T-cell (primary cell): Measurements from ENCODE around the gene ELMOD3. TPM values are rescaled to one million over a fixed set of nuclear protein-coding genes. Genes with fewer than 3 reads are reported as not detected.
"Not testable (repeated sequence)": the region's sequence is repeated elsewhere in the genome, so short reads cannot be mapped to it uniquely, and the experiment has no call there.

ENCODE experiments used
- ATAC-seq, 4 experiments: fragments of 200-7000 bp in 3 of 4; fragments of 150-1000 bp in 1 of 4; cut with Tn5 transposase; replicated peaks in 1 of 4; 1 replicate in 3 of 4; 2 replicates in 1 of 4; pipeline ENCODE4 v1.10.0; 2021; ENCODE audit warnings: moderate library complexity in 3 of 4, mild to moderate bottlenecking in 2 of 4, moderate number of reproducible peaks in 1 of 4
- CTCF ChIA-PET, 2 donors: fragments of 300-600 bp; sonication (Branson Sonifier 250); formaldehyde crosslinking; loops; one replicate each; lab custom pipeline; 2022; ENCODE audit warnings: antibody characterized with exemption in 2 of 2; lab: Charles Lee
- POLR2A ChIA-PET, 2 donors: fragments of 300-600 bp; sonication (Branson Sonifier 250); formaldehyde crosslinking; loops; one replicate each; lab custom pipeline; 2022; ENCODE audit warnings: antibody characterized with exemption in 2 of 2; lab: Charles Lee
- DNase-seq, 35 experiments: peaks; one replicate each; pipeline versions ENCODE4 v3.0.0 to v3.0.0-alpha.2; 2013 to 2023
- H3K27ac ChIP-seq: one replicate; pipeline ENCODE4 v1.5.1; 2013; ENCODE audit warnings: low read length
- H3K27me3 ChIP-seq, 2 experiments: replicated peaks in 1 of 2; 1 replicate in 1 of 2; 2 replicates in 1 of 2; pipeline versions ENCODE4 v1.6.1 to v1.7.0; 2013; ENCODE audit warnings: low read length in 1 of 2, mixed read lengths in 1 of 2; ENCODE audit not compliant: control insufficient read depth in 2 of 2, insufficient read depth in 2 of 2; ENCODE audit errors: extremely low read depth in 1 of 2
- H3K36me3 ChIP-seq, 2 donors: 1 replicate in 1 of 2; 2 replicates in 1 of 2; pipeline versions ENCODE4 v1.6.1 to v1.7.0; 2013; ENCODE audit warnings: low read length in 1 of 2; ENCODE audit not compliant: control insufficient read depth in 2 of 2, insufficient read depth in 1 of 2; ENCODE audit errors: extremely low read depth in 1 of 2
- H3K4me1 ChIP-seq, 2 experiments: 1 replicate in 1 of 2; 2 replicates in 1 of 2; pipeline versions ENCODE4 v1.6.1 to v1.7.0; 2013; ENCODE audit warnings: low read length in 2 of 2, mixed read lengths in 1 of 2; ENCODE audit not compliant: insufficient read depth in 2 of 2, control insufficient read depth in 1 of 2; ENCODE audit errors: extremely low read depth in 1 of 2
- H3K4me3 ChIP-seq, 2 donors: 1 replicate in 1 of 2; 2 replicates in 1 of 2; pipeline versions ENCODE4 v1.5.1 to v1.7.0; 2013; ENCODE audit warnings: mild to moderate bottlenecking in 2 of 2, low read length in 1 of 2, moderate library complexity in 1 of 2; ENCODE audit not compliant: control insufficient read depth in 1 of 2; ENCODE audit errors: extremely low read depth in 1 of 2
- H3K9me3 ChIP-seq: 2 replicates; pipeline ENCODE4 v1.7.0; 2013
- H3K27ac Mint-ChIP-seq, 2 donors: one replicate each; pipeline ENCODE4 v1.8.0; 2020 to 2021; ENCODE audit warnings: mild to moderate bottlenecking in 2 of 2, mixed read lengths in 2 of 2
- H3K27me3 Mint-ChIP-seq, 2 donors: one replicate each; pipeline ENCODE4 v1.8.0; 2021 to 2022; ENCODE audit warnings: mixed read lengths in 2 of 2
- H3K36me3 Mint-ChIP-seq: one replicate; pipeline ENCODE4 v1.8.0; 2021; ENCODE audit warnings: mixed read lengths
- H3K4me1 Mint-ChIP-seq, 3 donors: one replicate each; pipeline ENCODE4 v1.8.0; 2020 to 2022; ENCODE audit warnings: mixed read lengths in 3 of 3, mild to moderate bottlenecking in 1 of 3
- H3K4me3 Mint-ChIP-seq, 3 donors: one replicate each; pipeline ENCODE4 v1.8.0; 2020 to 2022; ENCODE audit warnings: mild to moderate bottlenecking in 3 of 3, mixed read lengths in 3 of 3, moderate library complexity in 3 of 3
- H3K9me3 Mint-ChIP-seq, 3 donors: one replicate each; pipeline ENCODE4 v1.8.0; 2020 to 2022; ENCODE audit warnings: mixed read lengths in 3 of 3
- WGBS: methylation state at CpG from one replicate; pipeline ENCODE4 v1.1.5; 2013; ENCODE audit warnings: missing lambda C conversion rate; ENCODE audit not compliant: insufficient coverage; 5-methylcytosine and 5-hydroxymethylcytosine counted together
- total RNA-seq, 35 experiments: library from RNA in 6 of 35; stranded (reverse) in 6 of 35; fragments of 120-200 nt in 1 of 35; gene quantifications; one replicate each; pipeline versions ENCODE4 v1.2.1 to v1.2.4 and lab custom pipeline; 2013 to 2026

The ELMOD3 gene
- total RNA-seq, 5 donors from 2014 or later (not counting 1 experiment from before 2014, with no cell fraction given): 18.8 to 30.9 (median 25.2) TPM

DNA sequence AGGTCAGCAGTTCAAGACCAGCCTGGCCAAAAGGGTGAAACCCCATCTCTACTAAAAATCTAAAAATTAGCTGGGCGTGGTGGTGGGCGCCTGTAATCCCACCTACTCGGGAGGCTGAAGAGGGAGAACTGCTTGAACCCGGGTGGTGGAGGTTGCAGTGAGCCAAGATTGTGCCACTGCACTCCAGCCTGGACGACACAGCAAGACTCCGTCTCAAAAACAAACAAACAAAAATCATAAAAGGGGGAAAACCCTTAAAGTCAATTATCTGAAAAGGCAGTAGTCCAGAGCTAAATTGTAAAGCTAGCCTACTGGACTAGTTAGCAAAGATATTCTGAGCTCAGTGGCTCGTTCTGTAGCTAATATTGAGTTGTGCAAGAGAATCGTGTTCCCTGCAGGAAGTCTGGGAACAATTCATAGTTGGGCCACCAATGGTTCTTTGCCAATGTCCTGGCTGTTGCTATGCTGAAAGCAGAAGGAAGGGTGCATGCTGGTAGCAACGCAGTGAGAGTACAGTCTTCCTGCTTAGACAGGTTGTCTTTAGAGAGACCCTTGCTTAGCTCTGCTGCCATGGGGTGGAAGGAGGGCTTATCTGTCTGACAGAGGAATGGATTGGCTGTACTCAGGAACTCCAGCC lies 31.1 kb upstream of the ELMOD3 start:
- Mint-ChIP-seq H3K9me3 (no peaks in the 10 kb centered on the region), H3K36me3 (peaks cover 74% of the 10 kb centered on the region), H3K4me3 (peak overlapping the region; percentile 94 to 99 (median 97)), H3K27ac (peak overlapping the region; percentile 81 to 100), H3K27me3 (no peaks in the 10 kb centered on the region), H3K4me1 (peaks cover 70 to 93% (median 79%) of the 10 kb centered on the region in 3 donors)
- Histone ChIP-seq H3K4me3 (no peak overlapping the region), H3K4me1 (peaks cover 52 to 74% of the 10 kb centered on the region in 2 experiments), H3K9me3 (no peaks in the 10 kb centered on the region), H3K27me3 (no peaks in the 10 kb centered on the region), H3K36me3 (peaks cover 3 to 68% of the 10 kb centered on the region in 2 donors), H3K27ac (peak overlapping the region; percentile 40)
- no peak for ATAC-seq
- no peak for DNase-seq
- ChIA-PET POLR2A (interaction anchor here (0.5 to 0.6 kb wide), 2 partner anchors 237 to 833 kb away, joined by 3 to 4 read pairs; no protein-coding TSS in a partner anchor), CTCF (interaction anchor here in 1 of 2 donors (0.7 kb wide), 1 partner anchor 14 kb away, joined by 3 read pairs; no protein-coding TSS in a partner anchor)
- WGBS: 68% methylated on average over 4 of the region's 9 CpGs

DNA sequence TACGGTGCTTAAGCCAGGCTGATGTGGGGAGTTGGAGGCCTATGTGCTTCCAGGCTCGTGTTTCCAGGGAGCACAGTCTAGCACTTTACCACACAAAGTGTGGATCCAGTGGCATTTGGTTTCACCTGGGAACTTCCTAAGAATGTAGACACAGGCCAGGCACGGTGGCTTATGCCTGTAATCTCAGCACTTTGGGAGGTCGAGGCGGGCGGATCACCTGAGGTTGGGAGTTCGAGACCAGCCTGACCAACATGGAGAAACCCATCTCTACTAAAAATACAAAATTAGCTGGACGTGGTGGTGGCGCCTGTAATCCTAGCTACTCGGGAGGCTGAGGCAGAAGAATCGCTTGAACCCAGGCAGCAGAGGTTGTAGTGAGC lies 30.6 kb upstream of the ELMOD3 start:
- ChIA-PET CTCF (interaction anchor here (0.6 to 0.7 kb wide), 3 partner anchors 10 to 853 kb away, joined by 3 to 4 read pairs (median 4); no protein-coding TSS in a partner anchor), POLR2A (interaction anchor here in 1 of 2 donors (0.6 kb wide), 2 partner anchors 16 to 237 kb away, joined by 3 read pairs; no protein-coding TSS in a partner anchor)
- ATAC-seq, H3K9me3 Mint-ChIP-seq, H3K27me3 Mint-ChIP-seq, H3K9me3 ChIP-seq, H3K27me3 ChIP-seq, DNase-seq, H3K4me3 ChIP-seq: not testable (repeated sequence)
- H3K4me3 Mint-ChIP-seq: peak overlapping the region; percentile 94 to 99 (median 97)
- Histone ChIP-seq H3K4me1 (peaks cover 56 to 69% of the 10 kb centered on the region in 2 experiments), H3K27ac (peak overlapping the region; percentile 40), H3K36me3 (peaks cover 3 to 63% of the 10 kb centered on the region in 2 donors)
- peaks cover 70 to 93% (median 78%) of the 10 kb centered on the region in 3 donors for H3K4me1 Mint-ChIP-seq
- H3K36me3 Mint-ChIP-seq: peaks cover 69% of the 10 kb centered on the region
- 80% methylated on average over 1 of the region's 11 CpGs for WGBS
- H3K27ac Mint-ChIP-seq: peak overlapping the region; percentile 81 to 100

DNA sequence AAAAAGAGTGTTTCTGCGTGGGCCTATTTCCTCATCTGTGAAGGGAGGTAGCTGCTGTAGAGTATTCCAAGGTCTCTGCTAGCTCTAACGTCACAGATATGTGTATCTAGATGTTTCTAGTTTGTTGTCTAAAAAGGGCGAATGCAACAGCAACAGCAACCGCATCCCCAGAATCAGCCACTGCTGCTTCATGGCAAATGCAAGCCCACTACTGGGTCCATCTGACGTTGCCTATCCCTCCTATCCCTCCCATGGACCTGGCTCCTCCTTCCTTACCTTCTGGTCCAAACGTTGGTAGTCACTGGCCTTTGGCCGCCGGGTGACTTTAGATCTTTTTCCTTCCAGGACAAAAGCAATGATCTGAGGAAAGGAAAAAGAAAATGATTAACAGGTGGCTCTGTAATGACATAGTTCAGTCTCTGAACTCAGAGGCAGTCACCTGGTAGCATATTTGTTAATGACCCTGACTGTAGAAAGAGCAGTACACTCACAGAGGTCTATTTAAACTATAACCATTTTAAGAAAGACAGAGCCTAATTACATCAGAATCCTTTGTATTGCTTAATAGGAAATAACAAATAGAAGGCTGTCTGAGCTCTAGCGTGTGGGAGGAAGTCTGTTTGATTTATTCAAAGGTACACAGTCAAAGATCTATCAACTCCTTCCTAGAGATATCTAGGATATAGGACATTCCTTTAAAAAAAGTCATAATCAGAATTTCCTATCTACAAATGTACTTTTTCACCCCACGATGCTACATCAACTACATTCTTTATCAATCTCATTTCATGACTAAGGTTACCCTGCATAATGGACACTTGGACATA lies 29.7 kb upstream of the ELMOD3 start:
- POLR2A ChIA-PET: interaction anchor here (0.5 to 0.6 kb wide), 3 partner anchors 17 to 237 kb away, joined by 3 to 4 read pairs (median 3); no protein-coding TSS in a partner anchor

DNA sequence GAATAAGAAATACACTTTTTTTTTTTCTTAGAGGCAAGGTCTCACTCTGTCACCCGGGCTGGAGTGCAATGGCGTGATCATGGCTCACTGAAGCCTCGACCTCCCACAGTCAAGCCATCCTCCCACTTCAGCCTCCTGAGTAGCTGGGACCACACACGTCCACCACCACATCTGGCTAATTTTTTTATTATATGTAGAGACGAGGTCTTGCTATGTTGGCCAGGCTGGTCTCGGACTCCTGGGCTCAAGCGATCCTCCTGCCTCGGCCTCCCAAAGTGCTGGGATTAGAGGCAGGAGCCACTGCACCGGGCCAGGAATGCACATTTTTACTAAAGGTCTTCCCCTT lies 29.1 kb upstream of the ELMOD3 start:
- DNase-seq (no peak), ATAC-seq (no peak)
- peak overlapping the region; percentile 94 to 99 (median 97) for H3K4me3 Mint-ChIP-seq
- H3K4me1 ChIP-seq: peaks cover 54 to 55% of the 10 kb centered on the region in 2 experiments
- H3K4me3 ChIP-seq: peak overlapping the region; percentile 84 to 95
- H3K36me3 ChIP-seq: peaks cover 3 to 50% of the 10 kb centered on the region in 2 donors
- H3K27ac Mint-ChIP-seq: peak overlapping the region; percentile 99 to 100
- H3K9me3 ChIP-seq: no peaks in the 10 kb centered on the region
- H3K4me1 Mint-ChIP-seq: peaks cover 59 to 85% (median 68%) of the 10 kb centered on the region in 3 donors
- H3K36me3 Mint-ChIP-seq: peaks cover 58% of the 10 kb centered on the region
- peak overlapping the region; percentile 97 for H3K27ac ChIP-seq
- no peaks in the 10 kb centered on the region for H3K27me3 Mint-ChIP-seq
- H3K9me3 Mint-ChIP-seq: no peaks in the 10 kb centered on the region
- no peaks in the 10 kb centered on the region for H3K27me3 ChIP-seq
- CTCF ChIA-PET: interaction anchor here in 1 of 2 donors (1.0 kb wide), 1 partner anchor 399 kb away, joined by 3 read pairs; no protein-coding TSS in a partner anchor
- POLR2A ChIA-PET: no interaction called here
- WGBS: 20% methylated on average over 2 of the region's 9 CpGs

More for the DNA sequence above, 29.7 kb upstream of the ELMOD3 start:
- ATAC-seq (no peak), DNase-seq (no peak)
- H3K9me3 Mint-ChIP-seq: no peaks in the 10 kb centered on the region
- H3K27me3 ChIP-seq: no peaks in the 10 kb centered on the region
- CTCF ChIA-PET: interaction anchor here (0.6 to 1.0 kb wide), 4 partner anchors 9 to 852 kb away, joined by 3 to 4 read pairs (median 4); no protein-coding TSS in a partner anchor
- H3K4me3 ChIP-seq: peak overlapping the region; percentile 84 to 95
- WGBS: 10% methylated on average over 4 of the region's 10 CpGs
- H3K36me3 Mint-ChIP-seq: peaks cover 64% of the 10 kb centered on the region
- H3K4me3 Mint-ChIP-seq: peak overlapping the region; percentile 94 to 99 (median 97)
- H3K36me3 ChIP-seq: peaks cover 3 to 56% of the 10 kb centered on the region in 2 donors
- H3K9me3 ChIP-seq: no peaks in the 10 kb centered on the region
- H3K27me3 Mint-ChIP-seq: no peaks in the 10 kb centered on the region
- H3K27ac Mint-ChIP-seq: peak overlapping the region; percentile 99 to 100
- peaks cover 56 to 61% of the 10 kb centered on the region in 2 experiments for H3K4me1 ChIP-seq
- H3K27ac ChIP-seq: no peak overlapping the region
- peaks cover 65 to 91% (median 74%) of the 10 kb centered on the region in 3 donors for H3K4me1 Mint-ChIP-seq

DNA sequence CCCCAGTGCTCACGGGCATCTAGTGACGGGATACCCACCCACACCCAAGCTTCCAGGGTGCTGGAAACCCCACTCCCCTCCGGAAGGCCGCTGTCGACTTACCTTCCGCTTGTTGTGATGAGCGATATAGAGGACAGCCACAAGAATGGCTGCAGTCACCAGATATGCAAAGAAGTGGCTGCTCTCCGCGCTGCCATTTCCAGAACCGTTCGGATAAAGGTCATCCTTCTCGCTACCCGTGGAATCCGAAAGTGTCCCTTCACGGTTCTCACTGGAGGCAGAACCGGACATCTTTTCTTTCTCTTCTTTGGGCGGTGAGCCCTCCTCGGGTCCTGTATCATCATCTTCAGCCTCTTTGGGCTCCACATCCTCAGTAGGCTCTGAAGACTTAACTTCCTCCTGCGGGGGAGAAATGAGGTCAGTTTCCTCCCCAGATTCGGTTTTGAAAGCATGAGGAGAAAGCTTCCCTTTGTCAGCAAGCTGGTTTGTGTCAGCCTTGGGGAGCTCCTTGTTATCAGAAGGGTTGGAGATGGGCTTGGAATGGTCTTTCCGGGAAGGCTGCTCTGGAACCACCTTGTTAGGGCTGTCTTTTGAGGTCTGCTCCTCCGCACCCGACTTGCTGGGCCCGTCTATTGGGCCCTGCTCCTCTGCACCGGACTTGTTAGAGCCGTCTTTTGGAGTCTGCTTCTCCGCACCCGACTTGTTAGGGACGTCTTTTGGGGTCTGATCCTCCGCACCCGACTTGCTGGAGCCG lies 28.0 kb upstream of the ELMOD3 start:
- H3K4me3 ChIP-seq: peak overlapping the region; percentile 84 to 95
- no peaks in the 10 kb centered on the region for H3K9me3 ChIP-seq
- H3K27ac ChIP-seq: peak overlapping the region; percentile 97
- H3K27me3 ChIP-seq: no peaks in the 10 kb centered on the region
- H3K36me3 ChIP-seq: peaks cover 3 to 38% of the 10 kb centered on the region in 2 donors
- 2% methylated on average over 23 of the region's 32 CpGs for WGBS
- ChIA-PET POLR2A (interaction anchor here (0.5 to 2.0 kb wide), 7 partner anchors 7 to 261 kb away, joined by 3 to 9 read pairs (median 4); partner anchors contain the start of genes ELMOD3 (in 2 of the 2) and RETSAT (in 2 of the 2)), CTCF (interaction anchor here (0.5 to 1.4 kb wide), 8 partner anchors 10 to 225 kb away, joined by 3 to 8 read pairs (median 4); partner anchors contain the start of gene ELMOD3 (in 1 of the 2))
- Mint-ChIP-seq H3K4me1 (peaks cover 48 to 74% (median 56%) of the 10 kb centered on the region in 3 donors), H3K4me3 (peak overlapping the region; percentile 94 to 99 (median 97)), H3K27ac (peak overlapping the region; percentile 99 to 100), H3K36me3 (peaks cover 47% of the 10 kb centered on the region), H3K9me3 (no peaks in the 10 kb centered on the region), H3K27me3 (no peaks in the 10 kb centered on the region)
- DNase-seq (peak in 28 of 35 experiments; percentile 11 to 68 (median 34)), ATAC-seq (peak; percentile 18 to 31 (median 28))
- H3K4me1 ChIP-seq: peaks cover 43 to 48% of the 10 kb centered on the region in 2 experiments
